GM21381 (cell line): ENCODE measurements around the gene ALG1.
"Not testable (repeated sequence)": the region's sequence is repeated elsewhere in the genome, so short reads cannot be mapped to it uniquely, and the experiment has no call there.

Source experiments
- ATAC-seq: cut with Tn5 transposase; IDR thresholded peaks from one replicate; pipeline ENCODE4 v1.9.1; 2021; ENCODE audit warnings: mild to moderate bottlenecking, moderate library complexity; ENCODE audit not compliant: unreplicated experiment

The ALG1 gene

GRCh38 chr16:5044011-5044540 lies 27.6 kb upstream of the ALG1 start:
- no peak for ATAC-seq

- ATAC-seq: not testable (repeated sequence)
Measured at GRCh38 chr16:5044581-5044980, 27.1 kb upstream of the ALG1 start.

GRCh38 chr16:5045499-5046115 lies 26.0 kb upstream of the ALG1 start:
- no peak for ATAC-seq

GRCh38 chr16:5046914-5047313 lies 24.7 kb upstream of the ALG1 start:
- no peak for ATAC-seq

GRCh38 chr16:5054876-5055865 lies 16.5 kb upstream of the ALG1 start:
- ATAC-seq: no peak

GRCh38 chr16:5056352-5056751 lies 15.3 kb upstream of the ALG1 start:
- ATAC-seq: no peak

GRCh38 chr16:5058476-5058875 lies 13.2 kb upstream of the ALG1 start:
- ATAC-seq: no peak

- ATAC-seq: no peak
Measured at GRCh38 chr16:5059386-5060072, 12.1 kb upstream of the ALG1 start.

GRCh38 chr16:5060073-5060641 lies 11.5 kb upstream of the ALG1 start:
- no peak for ATAC-seq

GRCh38 chr16:5062051-5062450 lies 9.6 kb upstream of the ALG1 start:
- no peak for ATAC-seq

- no peak for ATAC-seq
Measured at GRCh38 chr16:5062790-5063765, 8.6 kb upstream of the ALG1 start.

GRCh38 chr16:5064915-5065314 lies 6.7 kb upstream of the ALG1 start:
- no peak for ATAC-seq

- ATAC-seq: no peak
Measured at GRCh38 chr16:5065326-5065725, 6.3 kb upstream of the ALG1 start.

GRCh38 chr16:5065813-5066212 lies 5.8 kb upstream of the ALG1 start, which contains the start of gene C16orf89:
Gene C16orf89, minus strand, starts transcription at chr16:5065956. Its CDS starts 48 bp downstream, at chr16:5065908.
- no peak for ATAC-seq

GRCh38 chr16:5066511-5066910 lies 5.1 kb upstream of the ALG1 start:
- no peak for ATAC-seq

GRCh38 chr16:5069048-5069447 lies 2.6 kb upstream of the ALG1 start:
- no peak for ATAC-seq

GRCh38 chr16:5069854-5070253 lies 1.8 kb upstream of the ALG1 start:
- ATAC-seq: no peak

GRCh38 chr16:5070431-5071186 lies 1.0 kb upstream of the ALG1 start:
- no peak for ATAC-seq

- ATAC-seq: no peak
Measured at GRCh38 chr16:5071341-5071680, 332 bp upstream of the ALG1 start.
